Loucy (cell line): ENCODE measurements around the gene EFEMP1.
A peak's percentile ranks its signal among the peaks of the same experiment; 100 is the strongest.

ENCODE experiments used
- H2AFZ ChIP-seq: fragments of 200-600 bp; sonication (generic); 2 replicates; pipeline ENCODE4 v1.6.0; 2016; ENCODE audit warnings: antibody characterized with exemption, mild to moderate bottlenecking, low read length, moderate library complexity
- H3F3A ChIP-seq: fragments of 200-600 bp; 2 replicates; pipeline ENCODE4 v1.6.0; 2016; ENCODE audit warnings: antibody characterized with exemption, low read depth, mild to moderate bottlenecking
- H3K27me3 ChIP-seq: fragments of 200-600 bp; sonication (generic); 2 replicates; pipeline ENCODE4 v1.6.1; 2014; ENCODE audit warnings: low read length, mild to moderate bottlenecking; ENCODE audit not compliant: insufficient read depth, poor library complexity, severe bottlenecking
- H3K36me3 ChIP-seq: fragments of 200-600 bp; sonication (generic); 2 replicates; pipeline ENCODE4 v1.6.1; 2016; ENCODE audit warnings: low read length; ENCODE audit not compliant: insufficient read depth
- H3K4me1 ChIP-seq: fragments of 200-600 bp; sonication (generic); 2 replicates; pipeline ENCODE4 v1.5.1; 2014; ENCODE audit warnings: low read length, mild to moderate bottlenecking; ENCODE audit not compliant: insufficient read depth, poor library complexity, severe bottlenecking
- H3K4me2 ChIP-seq: fragments of 200-600 bp; sonication (generic); 2 replicates; pipeline ENCODE4 v1.6.0; 2014; ENCODE audit warnings: antibody characterized with exemption, low read length, low read depth, mild to moderate bottlenecking; ENCODE audit not compliant: poor library complexity, severe bottlenecking
- H3K4me3 ChIP-seq: fragments of 200-600 bp; sonication (generic); 2 replicates; pipeline ENCODE4 v1.5.1; 2014; ENCODE audit warnings: low read length, mild to moderate bottlenecking, mixed read lengths; ENCODE audit not compliant: poor library complexity, severe bottlenecking
- H3K79me2 ChIP-seq: fragments of 200-600 bp; sonication (generic); 2 replicates; pipeline ENCODE4 v1.6.1; 2014; ENCODE audit warnings: low read length; ENCODE audit not compliant: insufficient read depth
- H3K9ac ChIP-seq: fragments of 200-600 bp; sonication (generic); 2 replicates; pipeline ENCODE4 v1.6.0; 2014; ENCODE audit warnings: mild to moderate bottlenecking, low read depth, low read length, moderate library complexity; ENCODE audit not compliant: poor library complexity, severe bottlenecking
- H3K9me2 ChIP-seq: fragments of 200-600 bp; sonication (generic); replicated peaks from 2 replicates; pipeline ENCODE4 v1.6.1; 2016; ENCODE audit warnings: low read depth, low read length, mixed read lengths
- H3K9me3 ChIP-seq: fragments of 200-600 bp; sonication (generic); 2 replicates; pipeline ENCODE4 v1.6.1; 2014; ENCODE audit warnings: mild to moderate bottlenecking, antibody characterized with exemption, low read length, low read depth; ENCODE audit not compliant: insufficient read depth
- H4K20me1 ChIP-seq: fragments of 200-600 bp; sonication (generic); 2 replicates; pipeline ENCODE4 v1.6.0; 2014; ENCODE audit warnings: antibody characterized with exemption, low read length, mild to moderate bottlenecking; ENCODE audit not compliant: insufficient read depth, poor library complexity, severe bottlenecking
- EZH2phosphoT487 ChIP-seq: fragments of 200-600 bp; IDR thresholded peaks from 2 replicates; pipeline ENCODE4 v1.6.1; 2018; ENCODE audit warnings: antibody characterized with exemption, mild to moderate bottlenecking, moderate library complexity, borderline replicate concordance
- TF ChIP-seq, protein P1 (sequence below): fragments of 200-600 bp; sonication (generic); conservative IDR thresholded peaks from 2 replicates; pipeline ENCODE4 v1.5.1; 2014; ENCODE audit warnings: mild to moderate bottlenecking, antibody characterized with exemption, low read length

EFEMP1 gene

DNA sequence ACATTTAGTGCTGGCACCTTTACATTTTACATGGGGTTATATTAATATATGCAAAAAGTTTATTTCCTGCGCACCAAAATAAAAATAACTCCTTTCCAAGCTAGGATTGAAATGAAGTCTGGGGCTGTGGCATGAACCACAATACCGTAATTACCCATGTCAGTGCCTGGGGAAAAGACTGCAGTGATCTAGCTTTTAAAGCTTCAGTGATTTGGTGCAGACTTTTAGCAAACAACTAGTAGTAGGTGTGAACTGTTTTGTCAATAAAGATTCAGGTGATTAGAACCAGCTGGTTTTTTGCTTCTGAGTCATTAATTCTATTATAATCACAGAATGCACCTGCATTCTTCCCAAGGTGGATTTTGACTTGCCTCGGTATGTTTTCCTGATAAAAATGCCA, 21.2 kb downstream of the EFEMP1 start:
- Histone ChIP-seq H4K20me1 (no peaks in the 10 kb centered on the region), H3K27me3 (no peaks in the 10 kb centered on the region), H2AFZ (no peak overlapping the region), H3K9ac (no peak overlapping the region), H3K79me2 (no peaks in the 10 kb centered on the region), H3K9me2 (no peaks in the 10 kb centered on the region), H3K4me2 (no peak overlapping the region), H3K36me3 (no peaks in the 10 kb centered on the region), H3F3A (no peaks in the 10 kb centered on the region), H3K4me1 (peaks cover 3% of the 10 kb centered on the region), H3K4me3 (no peak overlapping the region), H3K9me3 (no peaks in the 10 kb centered on the region)
- TF ChIP-seq, protein P1, sequence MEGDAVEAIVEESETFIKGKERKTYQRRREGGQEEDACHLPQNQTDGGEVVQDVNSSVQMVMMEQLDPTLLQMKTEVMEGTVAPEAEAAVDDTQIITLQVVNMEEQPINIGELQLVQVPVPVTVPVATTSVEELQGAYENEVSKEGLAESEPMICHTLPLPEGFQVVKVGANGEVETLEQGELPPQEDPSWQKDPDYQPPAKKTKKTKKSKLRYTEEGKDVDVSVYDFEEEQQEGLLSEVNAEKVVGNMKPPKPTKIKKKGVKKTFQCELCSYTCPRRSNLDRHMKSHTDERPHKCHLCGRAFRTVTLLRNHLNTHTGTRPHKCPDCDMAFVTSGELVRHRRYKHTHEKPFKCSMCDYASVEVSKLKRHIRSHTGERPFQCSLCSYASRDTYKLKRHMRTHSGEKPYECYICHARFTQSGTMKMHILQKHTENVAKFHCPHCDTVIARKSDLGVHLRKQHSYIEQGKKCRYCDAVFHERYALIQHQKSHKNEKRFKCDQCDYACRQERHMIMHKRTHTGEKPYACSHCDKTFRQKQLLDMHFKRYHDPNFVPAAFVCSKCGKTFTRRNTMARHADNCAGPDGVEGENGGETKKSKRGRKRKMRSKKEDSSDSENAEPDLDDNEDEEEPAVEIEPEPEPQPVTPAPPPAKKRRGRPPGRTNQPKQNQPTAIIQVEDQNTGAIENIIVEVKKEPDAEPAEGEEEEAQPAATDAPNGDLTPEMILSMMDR: no peak
- TF ChIP-seq EZH2phosphoT487: no peak

DNA sequence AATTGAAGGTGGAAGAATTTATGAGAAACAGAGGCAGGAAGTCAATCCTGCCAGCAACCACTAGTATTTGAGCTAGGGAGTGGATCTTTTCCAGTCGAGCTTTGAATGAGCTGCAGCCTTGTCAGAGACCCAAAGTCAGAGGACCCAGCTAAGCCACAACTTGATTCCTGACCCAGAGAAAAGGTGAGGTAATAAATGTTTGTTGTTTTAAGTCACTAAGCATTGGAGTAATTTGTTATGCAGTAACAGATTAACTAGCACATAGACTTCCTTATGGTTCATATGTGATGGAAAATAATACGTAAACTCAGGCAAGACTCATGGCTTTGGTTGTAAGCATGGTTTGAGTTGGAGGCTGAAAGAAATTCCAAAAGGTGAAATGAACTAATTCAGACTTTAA, 21.6 kb downstream of the EFEMP1 start:
- no peak overlapping the region for H3K9ac ChIP-seq
- no peaks in the 10 kb centered on the region for H4K20me1 ChIP-seq
- H3K4me3 ChIP-seq: no peak overlapping the region
- no peak overlapping the region for H2AFZ ChIP-seq
- H3F3A ChIP-seq: no peaks in the 10 kb centered on the region
- no peaks in the 10 kb centered on the region for H3K9me2 ChIP-seq
- H3K4me2 ChIP-seq: no peak overlapping the region
- H3K79me2 ChIP-seq: no peaks in the 10 kb centered on the region
- H3K9me3 ChIP-seq: no peaks in the 10 kb centered on the region
- no peaks in the 10 kb centered on the region for H3K36me3 ChIP-seq
- H3K4me1 ChIP-seq: peaks cover 3% of the 10 kb centered on the region
- TF ChIP-seq EZH2phosphoT487: no peak
- TF ChIP-seq, protein P1: no peak
- no peaks in the 10 kb centered on the region for H3K27me3 ChIP-seq

GRCh38 chr2:55901322-55901721, 22.3 kb downstream of the EFEMP1 start:
- H2AFZ ChIP-seq: 0 out of 2 replicates have a peak overlapping the region, but pooled peaks have one; percentile 1
- no peaks in the 10 kb centered on the region for H3F3A ChIP-seq
- H3K4me2 ChIP-seq: no peak overlapping the region
- peaks cover 3% of the 10 kb centered on the region for H3K4me1 ChIP-seq
- H3K9ac ChIP-seq: no peak overlapping the region
- no peaks in the 10 kb centered on the region for H3K9me3 ChIP-seq
- H4K20me1 ChIP-seq: no peaks in the 10 kb centered on the region
- TF ChIP-seq, protein P1: no peak
- no peak for TF ChIP-seq EZH2phosphoT487
- no peaks in the 10 kb centered on the region for H3K9me2 ChIP-seq
- H3K4me3 ChIP-seq: no peak overlapping the region
- no peaks in the 10 kb centered on the region for H3K27me3 ChIP-seq
- no peaks in the 10 kb centered on the region for H3K79me2 ChIP-seq
- H3K36me3 ChIP-seq: no peaks in the 10 kb centered on the region
